NCI-H345 treated with DMSO at 0.1 percent for 48 hours (cell line): ENCODE data around the gene MCF2L2.
"Not testable (repeated sequence)": the region's sequence is repeated elsewhere in the genome, so short reads cannot be mapped to it uniquely, and the experiment has no call there.

Experiments
- DNase-seq: peaks from one replicate; lab custom pipeline; 2025; ENCODE audit not compliant: unreplicated experiment; lab: John Stamatoyannopoulos, UW

MCF2L2 gene, protein sequence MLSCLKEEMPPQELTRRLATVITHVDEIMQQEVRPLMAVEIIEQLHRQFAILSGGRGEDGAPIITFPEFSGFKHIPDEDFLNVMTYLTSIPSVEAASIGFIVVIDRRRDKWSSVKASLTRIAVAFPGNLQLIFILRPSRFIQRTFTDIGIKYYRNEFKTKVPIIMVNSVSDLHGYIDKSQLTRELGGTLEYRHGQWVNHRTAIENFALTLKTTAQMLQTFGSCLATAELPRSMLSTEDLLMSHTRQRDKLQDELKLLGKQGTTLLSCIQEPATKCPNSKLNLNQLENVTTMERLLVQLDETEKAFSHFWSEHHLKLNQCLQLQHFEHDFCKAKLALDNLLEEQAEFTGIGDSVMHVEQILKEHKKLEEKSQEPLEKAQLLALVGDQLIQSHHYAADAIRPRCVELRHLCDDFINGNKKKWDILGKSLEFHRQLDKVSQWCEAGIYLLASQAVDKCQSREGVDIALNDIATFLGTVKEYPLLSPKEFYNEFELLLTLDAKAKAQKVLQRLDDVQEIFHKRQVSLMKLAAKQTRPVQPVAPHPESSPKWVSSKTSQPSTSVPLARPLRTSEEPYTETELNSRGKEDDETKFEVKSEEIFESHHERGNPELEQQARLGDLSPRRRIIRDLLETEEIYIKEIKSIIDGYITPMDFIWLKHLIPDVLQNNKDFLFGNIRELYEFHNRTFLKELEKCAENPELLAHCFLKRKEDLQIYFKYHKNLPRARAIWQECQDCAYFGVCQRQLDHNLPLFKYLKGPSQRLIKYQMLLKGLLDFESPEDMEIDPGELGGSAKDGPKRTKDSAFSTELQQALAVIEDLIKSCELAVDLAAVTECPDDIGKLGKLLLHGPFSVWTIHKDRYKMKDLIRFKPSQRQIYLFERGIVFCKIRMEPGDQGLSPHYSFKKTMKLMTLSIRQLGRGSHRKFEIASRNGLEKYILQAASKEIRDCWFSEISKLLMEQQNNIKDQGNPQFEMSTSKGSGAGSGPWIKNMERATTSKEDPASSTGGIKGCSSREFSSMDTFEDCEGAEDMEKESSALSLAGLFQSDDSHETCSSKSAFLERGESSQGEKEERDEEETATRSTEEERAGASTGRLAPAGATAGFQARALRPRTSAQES

DNA sequence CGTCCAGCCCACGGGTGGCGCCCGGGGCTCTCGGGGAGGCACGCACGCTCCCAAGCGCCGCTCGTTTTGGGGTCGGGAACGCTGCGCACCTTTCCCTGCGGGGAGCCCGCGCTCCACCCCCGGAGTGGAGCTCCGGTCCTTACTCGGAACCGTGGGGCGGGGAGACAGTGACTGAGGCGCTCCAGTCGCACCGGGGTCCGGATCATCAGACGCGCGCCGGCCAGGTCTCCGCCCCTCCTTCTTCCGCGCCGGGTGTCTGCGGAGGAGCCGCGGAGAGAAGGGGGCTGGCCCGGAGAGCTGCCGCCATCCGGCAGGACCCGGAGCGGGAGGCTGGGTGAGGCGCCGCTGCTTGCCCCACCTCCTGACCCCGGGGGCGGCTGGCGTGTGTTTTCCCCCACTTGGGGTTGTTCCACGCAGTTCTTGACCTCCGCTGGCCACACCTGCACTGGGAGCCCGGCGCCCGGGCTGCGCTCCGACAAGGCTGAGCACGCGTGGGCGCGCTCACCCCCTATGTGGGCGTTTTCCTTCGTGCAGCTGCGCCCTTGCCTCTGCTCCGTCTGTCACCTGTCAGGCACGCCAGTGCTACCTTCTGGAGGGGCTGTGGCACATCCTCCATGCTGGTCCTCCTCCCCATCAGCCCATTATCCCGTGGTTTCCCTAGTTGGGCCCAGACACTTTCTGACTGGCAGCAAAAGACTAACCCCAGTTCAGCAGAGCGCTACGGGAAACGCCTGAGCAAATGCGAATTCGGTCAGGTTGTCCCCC, at the start of gene MCF2L2:
MCF2L2 (minus strand) TSS at position 173 of the 765 bp plus-strand sequence. CDS start 642 bp downstream, outside the sequence.
- peak; percentile 78 for DNase-seq

DNA sequence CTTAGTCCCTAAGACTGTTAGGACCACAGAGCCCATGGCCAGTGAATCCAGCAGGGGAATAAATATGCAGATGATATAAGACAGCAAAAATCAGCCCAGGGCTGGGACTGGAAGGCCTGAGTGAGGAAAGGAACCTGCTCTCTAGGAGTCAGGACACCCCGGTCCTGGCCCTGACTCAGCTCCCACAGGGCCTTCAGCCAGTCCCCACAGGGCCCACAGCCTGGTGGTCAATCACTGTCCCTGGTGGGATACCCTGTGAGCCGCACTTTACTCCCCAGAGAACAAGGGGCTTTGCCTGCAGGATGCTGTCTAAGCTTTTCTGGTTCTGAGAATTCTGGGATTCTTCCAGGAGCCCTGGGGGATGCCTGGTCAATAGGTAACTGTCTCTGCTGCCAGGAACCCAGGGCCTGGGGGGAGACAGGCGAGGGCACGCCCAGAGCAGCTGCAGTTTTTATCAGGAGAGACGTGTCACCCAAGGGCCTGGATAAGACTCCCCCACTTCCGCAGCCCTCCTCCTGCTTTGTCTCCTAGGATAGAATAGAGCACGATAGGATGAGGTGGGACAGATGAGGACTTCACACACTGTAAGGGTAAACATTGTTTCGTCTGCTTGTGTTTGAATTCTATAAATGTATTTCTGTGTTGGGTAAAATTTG, 49.5 kb upstream of the MCF2L2 start:
- DNase-seq: peak; percentile 97

DNA sequence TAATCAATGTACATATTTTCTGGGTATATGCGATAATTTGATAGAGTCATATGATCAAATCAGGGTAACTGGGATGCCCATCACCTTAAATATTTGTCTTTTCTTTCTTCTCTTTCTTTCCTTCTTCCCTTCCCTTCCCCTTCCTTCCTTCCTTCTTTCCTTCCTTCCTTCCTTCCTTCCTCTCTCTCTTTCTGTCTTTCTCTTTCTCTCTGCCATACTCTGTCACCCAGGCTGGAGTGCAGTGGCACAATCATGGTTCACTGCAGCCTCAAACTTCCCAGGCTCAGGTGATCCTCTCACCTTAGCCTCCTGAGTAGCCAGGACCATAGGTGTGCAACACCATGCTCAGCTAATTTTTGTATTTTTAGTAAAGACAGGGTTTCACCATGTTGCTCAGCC, 47.3 kb upstream of the MCF2L2 start:
- DNase-seq: not testable (repeated sequence)

DNA sequence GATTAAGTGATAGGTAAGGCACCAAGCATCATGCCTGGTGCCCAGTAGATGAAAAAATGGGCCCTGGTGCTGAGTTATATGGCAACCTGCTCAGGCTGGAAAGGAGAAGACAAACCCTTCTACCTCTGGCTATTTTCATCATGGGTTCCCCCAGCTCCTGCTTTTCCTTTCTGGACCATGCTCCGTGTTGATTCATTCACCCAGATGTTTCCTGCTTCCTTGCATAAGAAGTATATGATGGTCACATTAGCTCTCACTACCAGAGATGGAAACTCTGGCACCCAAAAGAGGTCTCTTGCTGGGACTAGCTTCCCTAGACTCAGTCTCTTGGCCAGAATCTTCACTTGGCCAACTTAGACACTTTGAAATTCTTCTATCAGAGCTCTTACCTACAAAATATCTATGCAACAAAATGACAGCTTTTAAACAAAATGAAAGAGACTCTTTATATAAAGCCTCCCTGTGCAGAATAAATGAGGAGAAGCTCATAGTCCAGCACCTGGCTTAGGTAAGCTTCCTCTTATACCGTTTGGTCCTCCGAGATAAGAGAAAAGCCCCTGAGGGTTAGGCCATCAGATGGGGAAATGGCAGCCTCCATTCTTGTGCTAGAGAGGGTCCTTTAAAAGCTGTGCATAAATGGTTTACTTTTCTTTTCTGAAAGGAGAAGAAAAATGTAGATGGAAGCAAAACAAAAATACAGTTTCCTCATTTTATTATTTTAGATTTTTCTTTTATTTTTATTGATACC, 46.8 kb upstream of the MCF2L2 start:
- DNase-seq: no peak

DNA sequence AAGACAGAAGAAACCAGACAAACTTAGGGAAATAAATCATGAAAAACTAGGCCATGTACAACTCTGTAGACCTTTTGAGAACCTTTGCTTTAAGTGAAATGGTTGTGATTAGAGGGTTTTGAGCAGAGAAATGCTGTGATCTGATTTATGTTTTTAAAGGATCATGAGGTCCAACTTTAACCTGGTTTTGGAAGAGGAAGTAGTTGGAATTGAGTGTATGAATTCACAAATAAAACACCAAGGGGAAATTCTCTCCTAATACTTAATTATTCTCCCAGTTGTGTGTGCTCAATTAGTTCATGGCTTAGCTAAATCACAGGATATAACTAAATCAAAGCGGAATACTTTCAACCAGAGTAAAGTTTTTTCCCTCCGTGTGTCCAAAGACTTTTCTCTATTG, 45.5 kb upstream of the MCF2L2 start:
- no peak for DNase-seq

DNA sequence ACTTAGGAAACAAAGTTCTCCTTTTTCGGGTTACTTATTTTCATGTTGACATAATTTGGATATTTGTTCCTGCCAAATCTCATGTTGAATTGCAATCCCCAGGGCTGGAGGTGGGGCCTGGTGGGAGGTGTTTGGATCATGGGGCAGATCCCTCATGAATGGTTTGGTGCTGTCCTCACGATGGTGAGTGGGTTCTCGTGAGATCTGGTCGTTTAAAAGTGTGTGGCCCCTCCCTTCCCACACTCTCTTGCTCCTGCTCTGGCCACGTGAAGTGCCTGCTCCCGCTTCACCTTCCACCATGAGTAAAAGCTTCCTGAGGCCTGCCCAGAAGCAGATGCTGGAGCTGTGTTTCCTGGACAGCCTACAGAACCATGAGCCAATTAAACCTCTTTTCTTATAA, 43.7 kb upstream of the MCF2L2 start:
- DNase-seq: no peak

DNA sequence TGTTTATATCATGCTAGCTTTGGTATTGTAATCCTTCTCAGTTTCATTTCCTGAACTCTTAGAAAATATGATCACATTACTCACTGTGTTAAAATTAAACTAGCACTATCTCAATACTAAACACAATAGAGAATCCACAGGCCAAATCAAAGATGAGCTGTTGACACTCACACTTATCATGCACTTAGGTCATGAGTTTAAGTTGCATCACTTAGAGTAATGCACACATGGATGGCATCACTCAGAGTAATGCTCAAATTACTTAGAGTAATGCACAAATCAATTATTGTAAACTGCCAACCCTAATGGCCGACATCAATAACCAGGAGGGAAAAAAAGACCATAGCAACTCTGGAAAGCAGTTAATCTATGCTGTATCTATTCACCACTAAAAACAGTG, 40.0 kb upstream of the MCF2L2 start:
- no peak for DNase-seq

DNA sequence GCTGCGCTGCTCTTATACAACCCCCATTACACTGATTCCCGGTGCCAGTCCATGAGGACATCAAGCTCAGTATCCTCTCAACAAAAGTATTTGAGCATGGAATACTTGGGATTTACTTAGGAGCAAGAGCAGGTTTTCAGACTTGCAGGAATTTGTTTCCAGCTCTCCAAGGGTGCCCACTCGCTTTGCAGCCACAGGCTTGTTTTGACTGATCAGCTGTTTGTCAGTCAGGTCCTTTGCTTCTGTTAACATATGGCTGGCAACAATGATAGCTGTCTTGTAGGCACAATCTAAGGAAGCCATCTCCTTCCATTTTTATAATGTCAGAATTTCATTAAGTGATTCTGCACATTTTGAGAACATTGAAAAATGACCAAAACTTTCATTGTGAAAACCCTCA, 38.2 kb upstream of the MCF2L2 start:
- no peak for DNase-seq

DNA sequence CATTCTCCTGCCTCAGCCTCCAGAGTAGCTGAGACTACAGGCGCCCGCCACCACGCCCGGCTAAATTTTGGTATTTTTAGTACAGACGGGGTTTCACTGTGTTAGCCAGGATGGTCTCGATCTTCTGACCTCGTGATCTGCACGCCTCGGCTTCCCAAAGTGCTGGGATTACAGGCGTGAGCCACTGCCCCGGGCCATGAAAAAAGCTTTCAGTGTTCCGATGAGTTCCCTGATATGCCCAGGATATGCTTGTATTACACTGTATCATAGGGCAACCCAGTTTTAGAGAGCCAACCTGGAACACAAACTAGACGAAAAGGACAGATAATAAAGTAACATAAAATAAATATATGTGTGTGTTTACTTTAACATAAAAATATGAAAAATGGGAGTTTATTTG, 37.3 kb upstream of the MCF2L2 start:
- DNase-seq: not testable (repeated sequence)

DNA sequence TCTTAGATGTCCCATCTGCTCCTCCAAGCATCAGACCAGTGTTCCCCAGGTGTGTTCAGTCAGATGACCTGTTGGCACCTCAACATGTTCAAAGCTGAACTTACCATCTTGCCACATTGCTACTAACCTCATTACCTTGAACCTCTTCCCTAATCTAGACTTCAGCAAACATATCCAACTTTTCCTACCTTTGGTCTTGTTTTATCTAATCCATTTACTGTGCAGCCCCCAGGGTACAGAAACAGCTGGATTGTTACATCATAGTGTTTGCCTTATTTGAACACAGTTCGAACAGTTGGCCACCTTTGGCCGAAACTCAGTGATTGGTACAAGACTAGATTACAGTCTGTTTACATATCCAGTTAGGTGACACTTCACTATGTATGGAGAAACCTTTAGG, 36.1 kb upstream of the MCF2L2 start:
- DNase-seq: no peak

DNA sequence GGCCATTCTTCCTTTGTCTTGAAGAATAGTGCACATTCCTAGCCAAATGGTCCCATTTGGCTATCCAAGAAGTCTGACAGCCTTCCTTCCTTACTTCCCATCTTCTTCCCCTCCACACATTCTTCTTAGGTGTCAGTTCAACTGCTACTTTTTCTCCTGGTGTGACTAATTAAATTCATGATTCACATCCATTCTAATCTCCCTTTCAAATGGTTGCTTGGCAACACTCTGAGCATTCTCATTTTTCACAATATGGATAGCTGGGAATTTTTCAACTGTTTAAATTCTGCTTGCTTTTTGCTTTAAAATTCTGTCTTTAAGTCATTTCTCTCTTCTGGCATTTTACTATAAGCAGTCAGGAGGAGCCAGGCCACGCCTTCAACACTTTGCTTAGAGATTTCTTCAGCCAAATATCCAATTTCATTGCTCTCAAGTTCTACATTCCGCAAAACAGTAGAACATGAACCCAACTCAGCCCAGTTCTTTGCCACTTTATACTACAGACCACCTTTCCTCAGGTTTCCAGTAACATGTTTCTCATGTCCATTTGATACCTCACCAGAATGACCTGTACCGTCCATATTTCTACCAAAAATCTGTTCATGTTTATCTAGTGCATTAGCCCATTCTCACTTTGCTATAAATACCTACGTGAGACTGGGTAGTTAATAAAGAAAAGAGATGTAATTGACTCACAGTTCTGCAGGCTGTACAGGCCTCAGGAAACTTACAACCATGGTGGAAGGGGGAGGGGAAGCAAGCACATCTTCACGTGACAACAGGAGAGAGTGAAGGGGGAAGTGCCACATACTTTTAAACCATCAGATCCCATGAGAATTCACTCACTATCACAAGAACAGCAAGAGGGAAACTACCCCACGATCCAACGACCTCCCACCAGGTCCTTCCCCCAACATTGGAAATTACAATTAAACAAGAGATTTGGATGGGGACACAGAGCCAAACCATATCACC, 31.9 kb upstream of the MCF2L2 start:
- DNase-seq: no peak

DNA sequence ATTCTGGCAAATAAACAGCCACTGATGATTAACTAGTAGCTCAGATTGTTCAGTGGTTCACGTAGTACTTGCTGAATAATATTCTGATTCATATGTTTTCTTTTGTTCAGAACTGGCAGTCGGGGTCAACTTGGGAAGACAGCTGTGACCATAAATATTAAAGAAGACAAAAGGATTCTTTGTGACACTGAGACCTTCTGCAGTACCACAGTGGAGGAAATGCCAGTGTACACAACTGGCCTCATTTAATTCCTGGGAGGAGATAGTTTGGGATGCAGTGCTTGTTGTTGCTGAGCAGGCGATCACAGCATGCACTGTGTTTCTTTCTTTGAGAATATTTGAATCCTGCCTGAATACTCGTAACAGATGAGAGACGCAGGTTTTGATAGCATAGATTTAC, 26.7 kb upstream of the MCF2L2 start:
- no peak for DNase-seq

DNA sequence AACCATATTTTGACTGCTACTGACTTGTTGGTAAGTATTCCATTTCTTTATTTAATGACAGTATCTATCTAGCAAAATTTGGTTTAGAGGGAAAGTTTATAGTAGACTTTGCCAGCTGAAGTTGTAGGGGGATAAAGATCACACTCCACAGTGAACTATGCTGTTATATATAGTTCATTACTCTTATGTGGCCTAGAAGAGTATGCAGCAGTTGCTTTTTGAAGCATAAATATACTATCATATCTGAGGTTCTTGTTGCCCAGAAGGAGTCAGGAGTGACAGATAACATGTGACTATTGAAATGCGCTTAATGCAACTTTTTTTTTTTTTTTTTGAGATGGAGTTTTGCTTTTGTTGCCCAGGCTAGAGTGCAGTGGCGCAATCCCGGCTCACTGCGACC, 25.6 kb upstream of the MCF2L2 start:
- no peak for DNase-seq

DNA sequence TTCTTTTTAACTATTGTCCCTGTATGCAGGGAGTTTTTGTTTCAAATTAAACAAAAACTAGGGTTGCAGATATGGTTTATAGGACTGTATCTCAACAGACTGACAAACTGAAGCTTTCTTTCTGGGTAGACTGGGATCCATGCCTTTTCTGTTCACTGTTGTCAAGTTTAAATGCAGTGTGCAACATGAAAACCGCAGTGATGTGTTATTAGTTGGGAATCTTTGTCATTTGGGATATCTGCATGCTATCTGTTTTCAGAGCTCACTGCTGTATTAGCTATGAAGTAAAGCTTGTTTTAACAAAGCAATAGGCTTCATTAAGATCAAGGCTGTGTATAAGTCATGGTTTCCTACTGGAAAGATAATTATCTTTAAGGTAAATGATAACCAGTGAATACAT, 21.4 kb upstream of the MCF2L2 start:
- DNase-seq: no peak

DNA sequence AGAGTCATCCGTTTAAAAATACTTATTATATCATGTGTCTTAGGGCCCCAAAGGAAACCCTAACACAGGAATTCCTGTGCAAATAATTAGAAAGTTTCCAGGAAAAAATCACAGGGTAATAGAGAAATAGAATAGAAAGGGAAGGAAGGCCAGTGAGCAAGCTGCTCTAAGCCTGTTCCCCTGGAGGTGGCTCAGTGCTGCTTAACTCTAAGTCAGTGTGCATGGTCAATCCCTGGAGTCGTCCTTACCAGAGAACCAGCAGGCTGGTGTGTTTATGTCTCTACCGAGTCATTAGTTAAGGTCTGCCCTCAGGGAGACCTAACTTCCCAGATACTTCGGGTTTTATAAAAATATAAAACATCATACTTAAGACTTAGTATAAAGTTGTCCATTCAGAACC, 21.0 kb upstream of the MCF2L2 start:
- DNase-seq: no peak

DNA sequence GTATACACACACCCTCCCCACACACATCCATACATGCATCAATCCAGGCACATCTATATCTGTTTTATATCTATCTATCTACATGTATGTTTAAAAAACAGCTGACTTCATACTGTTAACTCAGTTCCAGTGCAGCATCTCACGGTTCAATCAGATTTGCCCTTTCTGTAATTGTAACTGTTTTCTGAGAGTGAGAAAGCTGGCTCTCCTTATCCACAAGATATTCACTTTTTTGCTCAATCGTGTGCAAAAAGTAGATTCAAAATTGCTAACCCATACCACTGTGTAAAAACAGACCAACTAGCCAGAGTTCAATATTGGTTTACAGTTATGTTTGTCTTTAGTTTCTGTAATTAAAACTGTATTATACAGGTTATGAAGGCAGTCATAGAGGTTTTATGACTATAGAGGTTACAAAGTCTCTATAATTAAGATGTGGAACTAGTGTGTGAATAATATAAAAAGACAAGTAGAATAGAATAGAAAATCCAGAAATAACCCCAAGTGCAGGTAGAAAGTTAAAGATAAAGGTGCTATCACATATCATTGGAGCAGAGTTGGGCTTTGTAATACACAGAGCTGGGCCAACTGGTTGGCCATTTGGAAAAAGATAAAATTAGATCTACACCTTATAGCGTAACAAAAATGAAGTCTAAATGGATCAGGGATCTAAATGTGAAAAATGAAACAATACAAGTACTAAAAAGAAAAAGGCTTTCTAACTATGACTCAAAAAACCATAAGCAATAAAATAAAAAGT, 20.1 kb upstream of the MCF2L2 start:
- no peak for DNase-seq

DNA sequence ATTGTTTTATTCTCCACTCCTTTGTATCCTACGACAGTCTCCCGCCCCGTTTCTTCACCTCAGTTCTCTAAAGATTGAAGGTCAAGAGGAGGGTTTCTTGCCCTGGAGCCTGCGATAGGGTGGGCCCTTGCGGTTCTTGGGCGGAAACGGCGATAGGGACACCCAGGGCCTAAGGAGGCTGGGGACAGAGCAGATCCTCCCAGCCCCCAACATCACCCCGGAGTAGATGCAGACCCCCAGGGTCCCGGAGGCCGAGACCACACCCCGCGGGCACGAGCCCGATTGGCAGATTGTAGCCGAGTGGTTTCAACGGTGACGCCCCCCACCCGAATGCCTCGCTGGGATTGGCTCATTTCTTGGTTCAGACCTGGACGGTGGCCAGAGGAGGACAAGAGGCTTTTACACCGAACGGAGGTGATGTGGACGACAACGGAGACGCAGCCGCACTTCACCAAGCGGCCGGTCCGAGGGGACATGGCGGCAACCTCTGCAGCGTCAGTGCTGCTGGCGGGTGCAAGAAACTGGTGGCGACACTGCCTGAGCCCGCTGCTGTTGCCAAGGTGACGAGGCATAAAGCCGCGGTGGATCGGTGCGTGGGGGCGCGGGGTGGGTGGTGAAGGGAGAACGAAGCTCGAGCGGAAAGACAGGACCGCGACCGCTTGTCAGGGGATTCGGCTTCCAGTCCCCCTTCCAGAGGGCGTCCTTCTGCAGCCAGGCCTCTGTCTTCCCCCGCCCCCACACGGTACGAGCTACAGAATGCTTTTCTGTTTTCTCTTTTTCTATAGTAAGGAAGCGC, 19.0 kb upstream of the MCF2L2 start:
- DNase-seq: peak; percentile 95
